ENCODE results near the gene DDX23. TPM values are rescaled to one million over a fixed set of nuclear protein-coding genes. Genes with fewer than 3 reads are reported as not detected.

Gene DDX23
- total RNA-seq, 1 donor = 53.6 TPM

DNA sequence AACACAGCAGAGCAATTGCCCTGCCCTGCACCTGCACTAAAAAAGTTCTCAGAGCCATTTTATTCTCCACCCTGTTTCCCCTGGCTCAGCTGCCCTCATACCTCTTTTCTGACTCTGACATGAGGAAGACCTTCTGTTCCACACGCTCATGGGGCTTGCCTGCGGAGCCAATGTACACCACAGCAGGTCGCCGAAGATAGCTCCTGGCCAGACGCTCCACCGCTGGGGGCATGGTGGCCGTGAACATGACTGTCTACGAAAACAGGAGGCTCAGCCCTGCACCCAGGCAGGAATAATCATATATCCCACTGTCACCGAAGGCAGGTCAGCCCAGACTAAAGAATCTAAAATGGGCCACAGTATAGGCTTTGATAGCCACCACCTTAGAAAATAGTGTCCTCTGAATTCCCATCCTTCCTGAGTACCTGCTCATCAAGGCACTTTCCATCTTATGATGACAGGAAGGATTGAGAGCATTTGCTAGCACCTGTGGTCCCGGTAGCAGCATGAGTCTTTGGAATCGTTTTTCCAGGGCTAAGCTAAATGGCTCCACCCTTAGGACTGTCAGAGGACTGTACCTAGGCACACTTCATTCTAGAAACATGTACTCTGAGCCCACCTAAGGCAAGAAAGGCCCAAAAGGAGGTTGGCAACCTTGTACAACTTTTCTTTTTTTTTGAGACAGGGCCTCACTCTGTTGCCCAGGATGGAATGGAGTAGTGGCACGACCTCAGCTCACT lies 19.5 kb downstream of the DDX23 start:
- no peak overlapping the region for H3K27ac ChIP-seq (ENCODE audit: low read depth, low read length)
- H3K79me2 ChIP-seq (ENCODE audit: insufficient read depth, low read length) = no peaks in the 10 kb centered on the region
- H2AFZ ChIP-seq (ENCODE audit: low read length) = no peak overlapping the region
- TF ChIP-seq, protein P1, sequence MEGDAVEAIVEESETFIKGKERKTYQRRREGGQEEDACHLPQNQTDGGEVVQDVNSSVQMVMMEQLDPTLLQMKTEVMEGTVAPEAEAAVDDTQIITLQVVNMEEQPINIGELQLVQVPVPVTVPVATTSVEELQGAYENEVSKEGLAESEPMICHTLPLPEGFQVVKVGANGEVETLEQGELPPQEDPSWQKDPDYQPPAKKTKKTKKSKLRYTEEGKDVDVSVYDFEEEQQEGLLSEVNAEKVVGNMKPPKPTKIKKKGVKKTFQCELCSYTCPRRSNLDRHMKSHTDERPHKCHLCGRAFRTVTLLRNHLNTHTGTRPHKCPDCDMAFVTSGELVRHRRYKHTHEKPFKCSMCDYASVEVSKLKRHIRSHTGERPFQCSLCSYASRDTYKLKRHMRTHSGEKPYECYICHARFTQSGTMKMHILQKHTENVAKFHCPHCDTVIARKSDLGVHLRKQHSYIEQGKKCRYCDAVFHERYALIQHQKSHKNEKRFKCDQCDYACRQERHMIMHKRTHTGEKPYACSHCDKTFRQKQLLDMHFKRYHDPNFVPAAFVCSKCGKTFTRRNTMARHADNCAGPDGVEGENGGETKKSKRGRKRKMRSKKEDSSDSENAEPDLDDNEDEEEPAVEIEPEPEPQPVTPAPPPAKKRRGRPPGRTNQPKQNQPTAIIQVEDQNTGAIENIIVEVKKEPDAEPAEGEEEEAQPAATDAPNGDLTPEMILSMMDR (IDR thresholded peaks at IDR 0.05; ENCODE audit: extremely low read depth, low read depth, low read length) = no peak
- no peaks in the 10 kb centered on the region for H3K27me3 ChIP-seq (ENCODE audit: insufficient read depth, low read length)
- H3K4me1 ChIP-seq (ENCODE audit: insufficient read depth, low read length) = no peaks in the 10 kb centered on the region
- H3K36me3 ChIP-seq (ENCODE audit: insufficient read depth, low read length) = peaks cover 82% of the 10 kb centered on the region
- H3K4me2 ChIP-seq (ENCODE audit: insufficient read depth, low read length) = no peak overlapping the region
- DNase-seq (ENCODE audit: insufficient read length, low spot score, missing footprints) = no peak
- H3K9me3 ChIP-seq (ENCODE audit: low read depth, low read length) = no peaks in the 10 kb centered on the region
- no peaks in the 10 kb centered on the region for H4K20me1 ChIP-seq (ENCODE audit: insufficient read depth, low read length)
- H3K4me3 ChIP-seq (ENCODE audit: insufficient read depth, low read length) = no peak overlapping the region

DNA sequence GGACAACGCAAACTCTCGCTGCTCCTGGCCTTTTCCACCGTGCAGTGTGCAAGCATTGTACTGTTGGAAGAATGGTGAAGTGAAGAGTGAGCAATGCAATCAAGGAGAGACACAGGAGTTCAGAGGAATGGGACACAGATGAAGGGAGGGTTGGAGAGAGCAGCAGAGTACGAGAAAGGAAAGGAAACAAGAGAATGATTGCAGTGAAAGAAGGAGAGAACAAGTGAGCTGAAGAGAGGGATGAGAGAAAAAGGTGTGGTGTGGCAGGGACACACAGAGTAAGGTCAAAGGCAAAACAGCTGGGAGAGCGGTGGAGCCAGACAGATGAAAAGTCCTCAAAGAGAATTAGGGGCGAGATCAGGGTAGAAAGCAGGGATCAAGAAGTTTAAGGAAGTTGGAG lies 20.7 kb downstream of the DDX23 start:
- H3K27ac ChIP-seq (ENCODE audit: low read depth, low read length) = no peak overlapping the region
- H2AFZ ChIP-seq (ENCODE audit: low read length) = no peak overlapping the region
- peaks cover 70% of the 10 kb centered on the region for H3K36me3 ChIP-seq (ENCODE audit: insufficient read depth, low read length)
- H3K4me3 ChIP-seq (ENCODE audit: insufficient read depth, low read length) = no peak overlapping the region
- no peaks in the 10 kb centered on the region for H3K27me3 ChIP-seq (ENCODE audit: insufficient read depth, low read length)
- H3K4me2 ChIP-seq (ENCODE audit: insufficient read depth, low read length) = no peak overlapping the region
- TF ChIP-seq, protein P1 (IDR thresholded peaks at IDR 0.05; ENCODE audit: extremely low read depth, low read depth, low read length) = no peak
- no peak for DNase-seq (ENCODE audit: insufficient read length, low spot score, missing footprints)
- H3K79me2 ChIP-seq (ENCODE audit: insufficient read depth, low read length) = no peaks in the 10 kb centered on the region
- no peaks in the 10 kb centered on the region for H3K4me1 ChIP-seq (ENCODE audit: insufficient read depth, low read length)
- H3K9me3 ChIP-seq (ENCODE audit: low read depth, low read length) = no peaks in the 10 kb centered on the region
- no peaks in the 10 kb centered on the region for H4K20me1 ChIP-seq (ENCODE audit: insufficient read depth, low read length)

DNA sequence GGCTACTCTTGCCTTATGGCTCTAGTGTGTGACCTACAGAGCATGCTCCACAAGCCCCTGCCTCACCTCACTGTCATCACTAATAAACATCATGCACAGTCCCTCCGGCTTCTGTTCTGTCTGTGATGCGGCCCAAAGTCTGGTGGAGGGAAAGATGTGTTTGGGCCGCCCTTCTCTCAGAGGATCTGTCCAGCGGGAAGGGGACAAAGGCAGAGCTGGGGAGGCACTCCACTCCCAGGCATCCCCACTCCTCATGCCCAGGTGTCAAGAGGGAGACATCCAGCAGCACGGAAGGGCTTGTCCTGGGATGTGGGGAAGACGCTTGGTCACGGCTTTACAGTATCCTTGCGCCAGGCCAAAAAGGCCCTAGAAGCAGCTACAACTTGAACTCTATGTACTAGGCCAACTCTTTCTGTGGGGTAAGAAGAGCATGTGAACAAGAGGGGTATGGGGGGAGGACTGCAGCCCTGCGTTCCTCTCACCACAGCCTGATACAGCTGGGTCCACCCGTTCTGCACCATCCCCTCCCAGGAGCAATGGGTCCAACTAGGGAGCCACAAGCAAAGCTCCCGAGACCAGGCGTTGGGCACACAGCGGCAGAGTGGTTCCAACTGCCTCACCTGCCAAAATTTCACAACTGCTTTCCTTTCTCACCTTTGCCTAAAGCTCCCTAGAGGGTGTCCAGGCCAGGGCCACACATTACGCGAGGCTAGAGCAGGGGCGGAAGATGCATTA lies 23.0 kb downstream of the DDX23 start:
- H3K27ac ChIP-seq (ENCODE audit: low read depth, low read length) = no peak overlapping the region

More for the DNA sequence above, 23.0 kb downstream of the DDX23 start:
- H2AFZ ChIP-seq (ENCODE audit: low read length) = no peak overlapping the region
- no peaks in the 10 kb centered on the region for H3K27me3 ChIP-seq (ENCODE audit: insufficient read depth, low read length)
- no peak for DNase-seq (ENCODE audit: insufficient read length, low spot score, missing footprints)
- H3K4me2 ChIP-seq (ENCODE audit: insufficient read depth, low read length) = no peak overlapping the region
- peaks cover 69% of the 10 kb centered on the region for H3K36me3 ChIP-seq (ENCODE audit: insufficient read depth, low read length)
- no peaks in the 10 kb centered on the region for H3K4me1 ChIP-seq (ENCODE audit: insufficient read depth, low read length)
- H3K4me3 ChIP-seq (ENCODE audit: insufficient read depth, low read length) = no peak overlapping the region
- H4K20me1 ChIP-seq (ENCODE audit: insufficient read depth, low read length) = peaks cover 2% of the 10 kb centered on the region
- H3K9me3 ChIP-seq (ENCODE audit: low read depth, low read length) = no peaks in the 10 kb centered on the region
- H3K79me2 ChIP-seq (ENCODE audit: insufficient read depth, low read length) = no peaks in the 10 kb centered on the region
- TF ChIP-seq, protein P1 (IDR thresholded peaks at IDR 0.05; ENCODE audit: extremely low read depth, low read depth, low read length) = no peak

Measured in osteoblast (primary cell).